ENCODE measurements around the gene C9orf85. TPM values are rescaled to one million over a fixed set of nuclear protein-coding genes. Genes with fewer than 3 reads are reported as not detected.

The C9orf85 gene
- total and polyA plus RNA-seq, 2 of the 8 experiments (the other 6 are each of a cell fraction or from before 2014, with no cell fraction given) = 6.3 to 14.5 TPM

DNA sequence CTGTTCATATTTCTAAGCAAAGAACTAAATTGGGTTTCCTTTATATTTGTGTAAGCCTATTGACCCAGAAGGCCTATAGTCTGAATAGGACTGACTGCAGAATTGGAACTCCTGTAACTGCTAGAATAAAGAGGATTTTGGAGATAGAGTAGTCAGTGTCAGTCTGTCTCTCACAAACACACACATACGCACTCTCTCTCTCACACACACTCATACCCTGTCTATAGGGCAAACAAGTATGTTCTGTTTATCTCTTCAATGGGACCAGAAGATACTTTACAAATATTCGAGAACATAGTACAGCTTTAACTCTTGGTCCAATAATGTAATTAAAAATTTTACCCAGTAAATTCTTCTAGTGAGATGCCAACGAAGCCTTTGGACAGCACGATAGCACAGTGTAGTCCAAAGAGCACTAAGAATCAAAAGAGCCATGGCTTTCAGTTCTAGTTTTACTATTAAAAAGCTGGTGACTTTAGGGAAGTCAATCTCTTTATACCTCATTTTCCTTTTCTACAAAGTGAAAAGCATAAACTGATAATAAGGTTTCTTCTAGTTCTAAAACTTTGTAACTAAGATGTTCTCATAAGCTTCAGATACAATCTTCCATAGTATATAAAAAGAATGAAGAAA lies 19.8 kb upstream of the C9orf85 start:
- H2BK120ac ChIP-seq (replicated peaks; ENCODE audit: low read depth, low read length) = no peak overlapping the region

More for the DNA sequence above, 19.8 kb upstream of the C9orf85 start:
- Histone ChIP-seq H3K18ac (ENCODE audit: extremely low read depth, low read length) (no peak overlapping the region), H3K9ac (replicated peaks in 1 of 4; ENCODE audit: extremely low read depth in 1 of 4, low read depth in 3 of 4, low read length in 3 of 4) (no peak overlapping the region), H2AFZ (ENCODE audit: low read length) (no peak overlapping the region), H2AK5ac (ENCODE audit: low read depth, low read length) (no peak overlapping the region), H3K23ac (ENCODE audit: insufficient read length) (no peak overlapping the region), H4K91ac (replicated peaks; ENCODE audit: insufficient read length, low read length) (no peak overlapping the region), H3K27ac (ENCODE audit: low read depth, low read length) (no peak overlapping the region), H3K9me3 (ENCODE audit: insufficient read depth in 2 of 2, low read depth in 1 of 2, low read length in 1 of 2) (no peaks in the 10 kb centered on the region), H3K4me3 (ENCODE audit: extremely low read depth in 1 of 4, insufficient read depth in 2 of 4, low read depth in 3 of 4, low read length in 4 of 4) (no peak overlapping the region), H3K23me2 (ENCODE audit: low read depth, low read length) (no peaks in the 10 kb centered on the region), H3K14ac (ENCODE audit: insufficient read length) (no peak overlapping the region), H3K4me2 (ENCODE audit: insufficient read depth in 1 of 2, low read depth in 2 of 2, low read length in 2 of 2) (no peak overlapping the region), H4K20me1 (replicated peaks in 1 of 2; ENCODE audit: control insufficient read depth in 1 of 2, insufficient read depth in 2 of 2, low read length in 2 of 2) (peaks cover 12 to 15% of the 10 kb centered on the region in 2 experiments), H4K8ac (ENCODE audit: extremely low read depth, insufficient read depth, low read length) (no peak overlapping the region), H2BK5ac (ENCODE audit: low read depth, low read length) (no peak overlapping the region), H3K56ac (replicated peaks; ENCODE audit: insufficient read length, low read depth, low read length) (no peak overlapping the region), H3K4ac (replicated peaks; ENCODE audit: insufficient read length, low read depth, low read length) (no peak overlapping the region), H3K79me2 (ENCODE audit: control insufficient read depth in 1 of 2, insufficient read depth in 2 of 2, low read length in 2 of 2) (peaks cover 23 to 99% of the 10 kb centered on the region in 2 experiments), H2BK20ac (ENCODE audit: low read length) (no peak overlapping the region), H3K27me3 (replicated peaks in 1 of 4; ENCODE audit: control insufficient read depth in 3 of 4, extremely low read depth in 1 of 4, insufficient read depth in 3 of 4, low read length in 3 of 4) (no peaks in the 10 kb centered on the region), H3K36me3 (ENCODE audit: control insufficient read depth in 2 of 4, insufficient read depth in 4 of 4, low read length in 3 of 4) (no peaks in the 10 kb centered on the region), H3K79me1 (ENCODE audit: low read depth, low read length) (no peaks in the 10 kb centered on the region; the same call in 1 of the 2 replicates), H4K5ac (ENCODE audit: insufficient read length, low read depth, low read length) (no peak overlapping the region), H2BK12ac (ENCODE audit: low read depth, low read length) (no peak overlapping the region), H3K4me1 (replicated peaks in 1 of 4; ENCODE audit: control insufficient read depth in 3 of 4, insufficient read depth in 4 of 4, low read length in 3 of 4) (peaks cover 0 to 4% (median 0%) of the 10 kb centered on the region in 4 experiments; a peak in 1 of 7 replicates), H2BK15ac (ENCODE audit: low read length) (no peak overlapping the region)
- ChIA-PET CTCF (ENCODE audit: partially characterized antibody) (interaction anchor here (0.6 to 1.0 kb wide), 2 partner anchors 73 to 129 kb away, joined by 3 read pairs; no protein-coding TSS in a partner anchor), POLR2A (ENCODE audit: partially characterized antibody) (interaction anchor here (0.7 to 2.2 kb wide), 7 partner anchors 9 to 265 kb away, joined by 3 to 11 read pairs (median 4); partner anchors contain the start of genes ABHD17B and C9orf85)
- TF ChIP-seq KDM4A (IDR thresholded peaks at IDR 0.05; ENCODE audit: low read depth, low read length, severe bottlenecking) = no peak
- no peak for TF ChIP-seq ZNF274 (IDR thresholded peaks at IDR 0.05; ENCODE audit: borderline replicate concordance, extremely low read depth, low read length)
- TF ChIP-seq TEAD4 (IDR thresholded peaks at IDR 0.05; ENCODE audit: low read depth, low read length) = no peak
- TF ChIP-seq POLR2A (IDR thresholded peaks at IDR 0.05; ENCODE audit: control extremely low read depth in 1 of 2, low read depth in 2 of 2, low read length in 2 of 2) = no peak
- TF ChIP-seq CBX5 (IDR thresholded peaks at IDR 0.05; ENCODE audit: low read depth, low read length) = no peak
- FAIRE-seq = no peak
- DNase-seq (ENCODE audit: low read depth in 1 of 2, low spot score in 2 of 2) = no peak
- WGBS, 2 experiments (ENCODE audit: extremely low coverage in 1 of 2, insufficient coverage in 1 of 2, insufficient read length in 1 of 2, insufficient replicate concordance in 2 of 2, low coverage in 1 of 2, low lambda C conversion rate in 2 of 2, missing lambda C conversion rate in 1 of 2) = 95% methylated on average over 4 of the region's 4 CpGs; no CpG with 5 or more reads in 1 of the 2 experiments
